Spleen (tissue), 7 donors: ENCODE results near the gene OR6X1.

Experiments
- POLR2A ChIP-seq, 3 donors: fragments of 450-650 bp; IDR thresholded peaks; one replicate each; pipeline ENCODE4 v1.5.1; 2017; ENCODE audit warnings: antibody characterized with exemption in 3 of 3, mild to moderate bottlenecking in 1 of 3
- TF ChIP-seq, protein P1 (sequence below), 11 experiments: fragments of 200-600 bp in 7 of 11; fragments of 450-650 bp in 4 of 11; sonication (generic) in 4 of 11; IDR thresholded peaks in 8 of 11; conservative IDR thresholded peaks in 3 of 11; 1 replicate in 7 of 11; 2 replicates in 4 of 11; pipeline versions ENCODE4 v1.4.0 to v1.8.0; 2016 to 2021; ENCODE audit warnings: antibody characterized with exemption in 11 of 11, inconsistent platforms in 4 of 11, mild to moderate bottlenecking in 1 of 11
- donor health status: DM: no; HTN: no; CAD: no; lungs with moderate emphysema.
- donor health status: DM: no; HTN: no; CAD: no.
- donor health status: DM: no; HTN: no; CAD: no.

- TF ChIP-seq, protein P1, sequence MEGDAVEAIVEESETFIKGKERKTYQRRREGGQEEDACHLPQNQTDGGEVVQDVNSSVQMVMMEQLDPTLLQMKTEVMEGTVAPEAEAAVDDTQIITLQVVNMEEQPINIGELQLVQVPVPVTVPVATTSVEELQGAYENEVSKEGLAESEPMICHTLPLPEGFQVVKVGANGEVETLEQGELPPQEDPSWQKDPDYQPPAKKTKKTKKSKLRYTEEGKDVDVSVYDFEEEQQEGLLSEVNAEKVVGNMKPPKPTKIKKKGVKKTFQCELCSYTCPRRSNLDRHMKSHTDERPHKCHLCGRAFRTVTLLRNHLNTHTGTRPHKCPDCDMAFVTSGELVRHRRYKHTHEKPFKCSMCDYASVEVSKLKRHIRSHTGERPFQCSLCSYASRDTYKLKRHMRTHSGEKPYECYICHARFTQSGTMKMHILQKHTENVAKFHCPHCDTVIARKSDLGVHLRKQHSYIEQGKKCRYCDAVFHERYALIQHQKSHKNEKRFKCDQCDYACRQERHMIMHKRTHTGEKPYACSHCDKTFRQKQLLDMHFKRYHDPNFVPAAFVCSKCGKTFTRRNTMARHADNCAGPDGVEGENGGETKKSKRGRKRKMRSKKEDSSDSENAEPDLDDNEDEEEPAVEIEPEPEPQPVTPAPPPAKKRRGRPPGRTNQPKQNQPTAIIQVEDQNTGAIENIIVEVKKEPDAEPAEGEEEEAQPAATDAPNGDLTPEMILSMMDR (IDR thresholded peaks at IDR 0.05 in 8 of 11, conservative IDR thresholded peaks at IDR 0.05 in 3 of 11): no peak
- TF ChIP-seq POLR2A (IDR thresholded peaks at IDR 0.05): no peak
Observed at GRCh38 chr11:123745764-123746451, 8.4 kb downstream of the OR6X1 start.
